Ishikawa (cell line): ENCODE results near the gene TMEM256.

ENCODE experiments used
- CEBPB ChIP-seq: IDR thresholded peaks from 2 replicates; pipeline ENCODE4 v1.6.1; 2012
- CREB1 ChIP-seq: IDR thresholded peaks from 2 replicates; pipeline ENCODE4 v1.6.1; 2012; ENCODE audit warnings: low read depth
- EGR1 ChIP-seq: IDR thresholded peaks from 2 replicates; pipeline ENCODE4 v1.6.1; 2012
- EP300 ChIP-seq: IDR thresholded peaks from 2 replicates; pipeline ENCODE4 v1.6.1; 2012; ENCODE audit warnings: borderline replicate concordance
- RAD21 ChIP-seq: IDR thresholded peaks from 2 replicates; pipeline ENCODE4 v1.6.1; 2012; ENCODE audit warnings: low read depth
- TAF1 ChIP-seq: IDR thresholded peaks from 2 replicates; pipeline ENCODE4 v1.6.1; 2012; ENCODE audit warnings: low read depth, mild to moderate bottlenecking
- TCF12 ChIP-seq: IDR thresholded peaks from 2 replicates; pipeline ENCODE4 v1.6.1; 2012; ENCODE audit warnings: low read depth
- TEAD4 ChIP-seq: IDR thresholded peaks from 2 replicates; pipeline ENCODE4 v1.6.1; 2012
- YY1 ChIP-seq: IDR thresholded peaks from 2 replicates; pipeline ENCODE4 v1.6.1; 2012; ENCODE audit warnings: low read depth
- ZBTB7A ChIP-seq: IDR thresholded peaks from 2 replicates; pipeline ENCODE4 v1.6.1; 2012; ENCODE audit warnings: low read depth
- TF ChIP-seq, protein P1 (sequence below): IDR thresholded peaks from 2 replicates; pipeline ENCODE4 v1.6.1; 2012
- TF ChIP-seq, protein P2 (sequence below): IDR thresholded peaks from 2 replicates; pipeline ENCODE4 v1.6.1; 2012; ENCODE audit warnings: low read depth, mild to moderate bottlenecking

- no peak for TF ChIP-seq RAD21
- no peak for TF ChIP-seq CEBPB
- no peak for TF ChIP-seq TCF12
- TF ChIP-seq TEAD4 = no peak
- TF ChIP-seq EP300 = no peak
- no peak for TF ChIP-seq TAF1
- TF ChIP-seq CREB1 = no peak
- TF ChIP-seq EGR1 = no peak
- TF ChIP-seq, protein P1, sequence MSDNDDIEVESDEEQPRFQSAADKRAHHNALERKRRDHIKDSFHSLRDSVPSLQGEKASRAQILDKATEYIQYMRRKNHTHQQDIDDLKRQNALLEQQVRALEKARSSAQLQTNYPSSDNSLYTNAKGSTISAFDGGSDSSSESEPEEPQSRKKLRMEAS = no peak
- TF ChIP-seq YY1 = no peak
- TF ChIP-seq, protein P2, sequence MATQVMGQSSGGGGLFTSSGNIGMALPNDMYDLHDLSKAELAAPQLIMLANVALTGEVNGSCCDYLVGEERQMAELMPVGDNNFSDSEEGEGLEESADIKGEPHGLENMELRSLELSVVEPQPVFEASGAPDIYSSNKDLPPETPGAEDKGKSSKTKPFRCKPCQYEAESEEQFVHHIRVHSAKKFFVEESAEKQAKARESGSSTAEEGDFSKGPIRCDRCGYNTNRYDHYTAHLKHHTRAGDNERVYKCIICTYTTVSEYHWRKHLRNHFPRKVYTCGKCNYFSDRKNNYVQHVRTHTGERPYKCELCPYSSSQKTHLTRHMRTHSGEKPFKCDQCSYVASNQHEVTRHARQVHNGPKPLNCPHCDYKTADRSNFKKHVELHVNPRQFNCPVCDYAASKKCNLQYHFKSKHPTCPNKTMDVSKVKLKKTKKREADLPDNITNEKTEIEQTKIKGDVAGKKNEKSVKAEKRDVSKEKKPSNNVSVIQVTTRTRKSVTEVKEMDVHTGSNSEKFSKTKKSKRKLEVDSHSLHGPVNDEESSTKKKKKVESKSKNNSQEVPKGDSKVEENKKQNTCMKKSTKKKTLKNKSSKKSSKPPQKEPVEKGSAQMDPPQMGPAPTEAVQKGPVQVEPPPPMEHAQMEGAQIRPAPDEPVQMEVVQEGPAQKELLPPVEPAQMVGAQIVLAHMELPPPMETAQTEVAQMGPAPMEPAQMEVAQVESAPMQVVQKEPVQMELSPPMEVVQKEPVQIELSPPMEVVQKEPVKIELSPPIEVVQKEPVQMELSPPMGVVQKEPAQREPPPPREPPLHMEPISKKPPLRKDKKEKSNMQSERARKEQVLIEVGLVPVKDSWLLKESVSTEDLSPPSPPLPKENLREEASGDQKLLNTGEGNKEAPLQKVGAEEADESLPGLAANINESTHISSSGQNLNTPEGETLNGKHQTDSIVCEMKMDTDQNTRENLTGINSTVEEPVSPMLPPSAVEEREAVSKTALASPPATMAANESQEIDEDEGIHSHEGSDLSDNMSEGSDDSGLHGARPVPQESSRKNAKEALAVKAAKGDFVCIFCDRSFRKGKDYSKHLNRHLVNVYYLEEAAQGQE = no peak
- no peak for TF ChIP-seq ZBTB7A
Observed at GRCh38 chr17:7370853-7371252, 33.0 kb downstream of the TMEM256 start.
